Posterior vena cava (tissue), 2 donors: ENCODE results near the gene TMCC1. TPM values are rescaled to one million over a fixed set of nuclear protein-coding genes. Genes with fewer than 3 reads are reported as not detected.
"Not testable (repeated sequence)": the region's sequence is repeated elsewhere in the genome, so short reads cannot be mapped to it uniquely, and the experiment has no call there.

Experiments
- DNase-seq: peaks from one replicate; pipeline ENCODE4 v3.0.0-alpha.2; 2020; ENCODE audit warnings: low spot score
- intact Hi-C, 2 donors: fragments of 100-400 bp; cut with DNase I; formaldehyde crosslinking; loops; one replicate each; pipeline versions ENCODE4 v1.14.1 to v1.14.2; 2022 to 2023
- total RNA-seq, 2 donors: library from RNA; stranded (reverse); fragmentation: NEBNext Ultra II Directional; extraction: Animal tissue kit (Norgen Biotek cat#: 25700); gene quantifications; one replicate each; pipeline ENCODE4 v1.2.1, GENCODE V29; 2021
- donor health status: DM: yes; HTN: yes; CAD: no.
- donor health status: DM: yes; HTN: yes; CAD: no.

TMCC1 gene
- total RNA-seq, 2 donors from 2014 or later = 38.4 to 47.7 TPM

GRCh38 chr3:129702934-129703712 is 190.4 kb downstream of the TMCC1 start:
- intact Hi-C loops = no loop called here

GRCh38 chr3:129701161-129701560 is 192.3 kb downstream of the TMCC1 start:
- DNase-seq = no peak
- intact Hi-C loops = no loop called here

More at GRCh38 chr3:129702934-129703712, 190.4 kb downstream of the TMCC1 start:
- no peak for DNase-seq

- intact Hi-C loops = no loop called here
- DNase-seq = no peak
Measured at GRCh38 chr3:129699612-129700011, 193.9 kb downstream of the TMCC1 start.

GRCh38 chr3:129699199-129699598 is 194.3 kb downstream of the TMCC1 start:
- intact Hi-C loops = no loop called here

GRCh38 chr3:129697229-129697969 is 196.1 kb downstream of the TMCC1 start:
- no peak for DNase-seq
- intact Hi-C loops = no loop called here

More at GRCh38 chr3:129699199-129699598, 194.3 kb downstream of the TMCC1 start:
- no peak for DNase-seq

GRCh38 chr3:129696430-129696829 is 197.1 kb downstream of the TMCC1 start:
- intact Hi-C loops, DNase-seq: not testable (repeated sequence)

GRCh38 chr3:129695230-129695629 is 198.3 kb downstream of the TMCC1 start:
- intact Hi-C loops = loop anchor here in 1 of 2 donors (2.0 kb wide), 1 partner anchor 70 kb away; no protein-coding TSS in a partner anchor
- DNase-seq = no peak

GRCh38 chr3:129694228-129694627 is 199.3 kb downstream of the TMCC1 start:
- DNase-seq = no peak
- intact Hi-C loops = loop anchor here in 1 of 2 donors (2.0 kb wide), 1 partner anchor 69 kb away; no protein-coding TSS in a partner anchor

GRCh38 chr3:129692743-129693142 is 200.8 kb downstream of the TMCC1 start:
- no peak for DNase-seq
- intact Hi-C loops = no loop called here

GRCh38 chr3:129690963-129691362 is 202.5 kb downstream of the TMCC1 start:
- intact Hi-C loops = no loop called here
- no peak for DNase-seq

- intact Hi-C loops = no loop called here
- no peak for DNase-seq
Measured at GRCh38 chr3:129690406-129690805, 203.1 kb downstream of the TMCC1 start.

- no peak for DNase-seq
- intact Hi-C loops = no loop called here
Measured at GRCh38 chr3:129689036-129689435, 204.5 kb downstream of the TMCC1 start.

GRCh38 chr3:129688271-129688895 is 205.1 kb downstream of the TMCC1 start:
- intact Hi-C loops = no loop called here
- DNase-seq = peak; percentile 87

GRCh38 chr3:129687586-129688125 is 205.9 kb downstream of the TMCC1 start:
- intact Hi-C loops = no loop called here
- no peak for DNase-seq

GRCh38 chr3:129686941-129687340 is 206.6 kb downstream of the TMCC1 start:
- intact Hi-C loops = no loop called here
- DNase-seq = no peak

GRCh38 chr3:129684270-129684669 is 209.2 kb downstream of the TMCC1 start:
- no peak for DNase-seq
- intact Hi-C loops = no loop called here

- intact Hi-C loops = no loop called here
- DNase-seq = no peak
Measured at GRCh38 chr3:129683201-129683600, 210.3 kb downstream of the TMCC1 start.

- intact Hi-C loops = no loop called here
- no peak for DNase-seq
Measured at GRCh38 chr3:129676985-129677384, 216.5 kb downstream of the TMCC1 start.

- intact Hi-C loops, DNase-seq: not testable (repeated sequence)
Measured at GRCh38 chr3:129674798-129675123, 218.8 kb downstream of the TMCC1 start.
